Large intestine (tissue), 3 donors: Measurements from ENCODE around the gene PTCD1. TPM values are rescaled to one million over a fixed set of nuclear protein-coding genes. Genes with fewer than 3 reads are reported as not detected.
"Not testable (repeated sequence)": the region's sequence is repeated elsewhere in the genome, so short reads cannot be mapped to it uniquely, and the experiment has no call there.

Experiments
- DNase-seq, 2 donors: peaks; one replicate each; pipeline versions ENCODE4 v3.0.0 to v3.0.0-alpha.2; 2013
- H3K27ac ChIP-seq: one replicate; pipeline ENCODE4 v1.5.1; 2013; ENCODE audit warnings: low read length
- H3K27me3 ChIP-seq: 2 replicates; pipeline ENCODE4 v1.6.1; 2013; ENCODE audit warnings: low read length; ENCODE audit not compliant: control insufficient read depth, insufficient read depth
- H3K36me3 ChIP-seq: 2 replicates; pipeline ENCODE4 v1.6.1; 2013; ENCODE audit warnings: low read length; ENCODE audit not compliant: control insufficient read depth, insufficient read depth
- H3K4me1 ChIP-seq: one replicate; pipeline ENCODE4 v1.6.1; 2013; ENCODE audit warnings: low read length; ENCODE audit not compliant: control insufficient read depth, insufficient read depth
- H3K4me3 ChIP-seq: one replicate; pipeline ENCODE4 v1.5.1; 2013; ENCODE audit warnings: low read length
- H3K9me3 ChIP-seq: one replicate; pipeline ENCODE4 v1.6.1; 2013; ENCODE audit warnings: mild to moderate bottlenecking, low read depth, low read length, moderate library complexity; ENCODE audit not compliant: control insufficient read depth
- WGBS: methylation state at CpG from one replicate; pipeline ENCODE4 v1.1.5; 2013; ENCODE audit warnings: low lambda C conversion rate; ENCODE audit not compliant: insufficient coverage; 5-methylcytosine and 5-hydroxymethylcytosine counted together
- polyA plus RNA-seq: library from polyadenylated mRNA; unstranded; fragments of 120-200 nt; gene quantifications from one replicate; pipeline ENCODE4 v1.2.1, GENCODE V29; 2013

Gene PTCD1
- polyA plus RNA-seq, 1 donor: 5.9 TPM

GRCh38 chr7:99452541-99452940 lies 13.9 kb upstream of the PTCD1 start:
- H3K9me3 ChIP-seq: no peaks in the 10 kb centered on the region
- WGBS: no CpG with 5 or more reads among the region's 13 CpGs
- no peaks in the 10 kb centered on the region for H3K27me3 ChIP-seq
- no peak overlapping the region for H3K4me3 ChIP-seq
- no peak for DNase-seq
- H3K4me1 ChIP-seq: no peaks in the 10 kb centered on the region
- peaks cover 98% of the 10 kb centered on the region for H3K36me3 ChIP-seq
- no peak overlapping the region for H3K27ac ChIP-seq

- DNase-seq: no peak
- Histone ChIP-seq H3K27ac (no peak overlapping the region), H3K27me3 (no peaks in the 10 kb centered on the region), H3K36me3 (peaks cover 97% of the 10 kb centered on the region), H3K9me3 (no peaks in the 10 kb centered on the region), H3K4me1 (no peaks in the 10 kb centered on the region), H3K4me3 (no peak overlapping the region)
- WGBS: no CpG with 5 or more reads among the region's 8 CpGs
Measured at GRCh38 chr7:99451936-99452335, 13.3 kb upstream of the PTCD1 start.

GRCh38 chr7:99449326-99449725 lies 10.7 kb upstream of the PTCD1 start:
- Histone ChIP-seq H3K4me1 (no peaks in the 10 kb centered on the region), H3K36me3 (peaks cover 89% of the 10 kb centered on the region), H3K4me3 (no peak overlapping the region), H3K9me3 (no peaks in the 10 kb centered on the region), H3K27me3 (no peaks in the 10 kb centered on the region), H3K27ac (no peak overlapping the region)
- no peak for DNase-seq
- no CpG with 5 or more reads among the region's 5 CpGs for WGBS

- no peak overlapping the region for H3K4me3 ChIP-seq
- H3K9me3 ChIP-seq: no peaks in the 10 kb centered on the region
- DNase-seq: no peak
- H3K27ac ChIP-seq: no peak overlapping the region
- no CpG with 5 or more reads among the region's 10 CpGs for WGBS
- H3K4me1 ChIP-seq: no peaks in the 10 kb centered on the region
- H3K36me3 ChIP-seq: peaks cover 85% of the 10 kb centered on the region
- no peaks in the 10 kb centered on the region for H3K27me3 ChIP-seq
Measured at GRCh38 chr7:99448855-99449254, 10.3 kb upstream of the PTCD1 start.

GRCh38 chr7:99447943-99448342 lies 9.3 kb upstream of the PTCD1 start:
- DNase-seq: no peak
- peaks cover 83% of the 10 kb centered on the region for H3K36me3 ChIP-seq
- no peaks in the 10 kb centered on the region for H3K9me3 ChIP-seq
- no peak overlapping the region for H3K4me3 ChIP-seq
- no peaks in the 10 kb centered on the region for H3K27me3 ChIP-seq
- H3K27ac ChIP-seq: no peak overlapping the region
- WGBS: no CpG with 5 or more reads among the region's 10 CpGs
- no peaks in the 10 kb centered on the region for H3K4me1 ChIP-seq

- Histone ChIP-seq H3K4me3 (no peak overlapping the region), H3K27ac (no peak overlapping the region), H3K9me3 (no peaks in the 10 kb centered on the region), H3K4me1 (no peaks in the 10 kb centered on the region), H3K36me3 (peaks cover 72% of the 10 kb centered on the region), H3K27me3 (no peaks in the 10 kb centered on the region)
- DNase-seq: no peak
- no CpG with 5 or more reads among the region's 4 CpGs for WGBS
Measured at GRCh38 chr7:99446096-99446495, 7.5 kb upstream of the PTCD1 start.

- Histone ChIP-seq H3K27me3 (no peaks in the 10 kb centered on the region), H3K4me3 (peak overlapping the region; percentile 94), H3K9me3 (no peaks in the 10 kb centered on the region), H3K4me1 (peaks cover 15% of the 10 kb centered on the region), H3K36me3 (peaks cover 22% of the 10 kb centered on the region), H3K27ac (no peak overlapping the region)
- no CpG with 5 or more reads among the region's 9 CpGs for WGBS
- DNase-seq: no peak
Measured at GRCh38 chr7:99440195-99440594, 1.6 kb upstream of the PTCD1 start.

- Histone ChIP-seq H3K9me3 (no peaks in the 10 kb centered on the region), H3K27me3 (no peaks in the 10 kb centered on the region), H3K4me1 (peaks cover 18% of the 10 kb centered on the region), H3K36me3 (peaks cover 24% of the 10 kb centered on the region), H3K4me3 (peak overlapping the region; percentile 94), H3K27ac (peak overlapping the region; percentile 74)
- DNase-seq: no peak
- WGBS: no CpG with 5 or more reads among the region's 20 CpGs
Measured at GRCh38 chr7:99437946-99438572, 539 bp downstream of the PTCD1 start.

- DNase-seq: no peak
- Histone ChIP-seq H3K4me3 (no peak overlapping the region), H3K9me3 (no peaks in the 10 kb centered on the region), H3K27me3 (no peaks in the 10 kb centered on the region), H3K27ac (no peak overlapping the region), H3K4me1 (peaks cover 27% of the 10 kb centered on the region), H3K36me3 (peaks cover 48% of the 10 kb centered on the region)
- WGBS: no CpG with 5 or more reads among the region's 9 CpGs
Measured at GRCh38 chr7:99433158-99433557, 5.4 kb downstream of the PTCD1 start.

- peak overlapping the region; percentile 31 for H3K27ac ChIP-seq
- peaks cover 48% of the 10 kb centered on the region for H3K36me3 ChIP-seq
- WGBS: 20% methylated on average over 1 of the region's 13 CpGs
- not testable (repeated sequence) for H3K4me3 ChIP-seq, H3K27me3 ChIP-seq, H3K9me3 ChIP-seq
- DNase-seq: peak; percentile 26 to 51
- peaks cover 20% of the 10 kb centered on the region for H3K4me1 ChIP-seq
Measured at GRCh38 chr7:99431756-99432540, 6.7 kb downstream of the PTCD1 start.
